Smooth muscle cell (in vitro differentiated cells): ENCODE data around the gene RSRC1. TPM values are rescaled to one million over a fixed set of nuclear protein-coding genes. Genes with fewer than 3 reads are reported as not detected.

Experiments used
- DNase-seq: peaks from one replicate; lab custom pipeline; 2025; ENCODE audit not compliant: unreplicated experiment; lab: John Stamatoyannopoulos, UW
- H2AFZ ChIP-seq: fragments of 200-600 bp; sonication (generic); 2 replicates; pipeline ENCODE4 v1.6.0; 2016; ENCODE audit warnings: antibody characterized with exemption, low read depth, mild to moderate bottlenecking
- H3F3A ChIP-seq: fragments of 200-600 bp; sonication (generic); 2 replicates; pipeline ENCODE4 v1.6.0; 2017; ENCODE audit warnings: antibody characterized with exemption, low read depth
- H3K27ac ChIP-seq: fragments of 200-600 bp; sonication (generic); 2 replicates; pipeline ENCODE4 v1.5.1; 2016; ENCODE audit warnings: low read depth, mild to moderate bottlenecking
- H3K27me3 ChIP-seq: fragments of 200-600 bp; sonication (generic); 2 replicates; pipeline ENCODE4 v1.6.1; 2016; ENCODE audit warnings: low read depth, mild to moderate bottlenecking
- H3K36me3 ChIP-seq: fragments of 200-600 bp; sonication (generic); 2 replicates; pipeline ENCODE4 v1.5.1; 2016; ENCODE audit warnings: low read depth
- H3K4me1 ChIP-seq: fragments of 200-600 bp; sonication (generic); 2 replicates; pipeline ENCODE4 v1.5.1; 2016; ENCODE audit warnings: low read depth
- H3K4me2 ChIP-seq: fragments of 200-600 bp; sonication (generic); 2 replicates; pipeline ENCODE4 v1.6.0; 2016; ENCODE audit warnings: mild to moderate bottlenecking
- H3K4me3 ChIP-seq: fragments of 200-600 bp; sonication (generic); 2 replicates; pipeline ENCODE4 v1.5.1; 2016; ENCODE audit warnings: mild to moderate bottlenecking
- H3K79me2 ChIP-seq: fragments of 200-600 bp; sonication (generic); 2 replicates; pipeline ENCODE4 v1.6.0; 2016; ENCODE audit warnings: low read depth, mild to moderate bottlenecking
- H3K9ac ChIP-seq: fragments of 200-600 bp; sonication (generic); 2 replicates; pipeline ENCODE4 v1.6.0; 2016; ENCODE audit warnings: low read depth
- H3K9me3 ChIP-seq: fragments of 200-600 bp; sonication (generic); replicated peaks from 2 replicates; pipeline ENCODE4 v1.5.1; 2016; ENCODE audit warnings: low read depth
- H4K20me1 ChIP-seq: fragments of 200-600 bp; sonication (generic); 2 replicates; pipeline ENCODE4 v1.6.0; 2016; ENCODE audit warnings: low read depth
- WGBS: methylation state at CpG from one replicate; pipeline ENCODE4 v1.1.7; 2016; ENCODE audit warnings: low lambda C conversion rate; 5-methylcytosine and 5-hydroxymethylcytosine counted together
- polyA plus RNA-seq: library from polyadenylated mRNA; unstranded; fragments of >200 nt; fragmentation: Nextera tagmentation; extraction: Ambion mirVana; gene quantifications from 2 replicates; pipeline ENCODE4 v1.2.1, GENCODE V29; 2016
- total RNA-seq: library from RNA; depleted of rRNA; stranded (reverse); fragments of >200 nt; gene quantifications from 2 replicates; pipeline ENCODE4 v1.2.3, GENCODE V29; 2014
- TF ChIP-seq, protein P1 (sequence below): fragments of 200-600 bp; sonication (generic); IDR thresholded peaks from 2 replicates; pipeline ENCODE4 v1.5.1; 2017; ENCODE audit warnings: borderline replicate concordance, mild to moderate bottlenecking, antibody characterized with exemption; ENCODE audit not compliant: insufficient read depth, poor library complexity, severe bottlenecking

The RSRC1 gene
- total and polyA plus RNA-seq, 2 experiments from 2014 or later, result 18.5 to 43.9 TPM

DNA sequence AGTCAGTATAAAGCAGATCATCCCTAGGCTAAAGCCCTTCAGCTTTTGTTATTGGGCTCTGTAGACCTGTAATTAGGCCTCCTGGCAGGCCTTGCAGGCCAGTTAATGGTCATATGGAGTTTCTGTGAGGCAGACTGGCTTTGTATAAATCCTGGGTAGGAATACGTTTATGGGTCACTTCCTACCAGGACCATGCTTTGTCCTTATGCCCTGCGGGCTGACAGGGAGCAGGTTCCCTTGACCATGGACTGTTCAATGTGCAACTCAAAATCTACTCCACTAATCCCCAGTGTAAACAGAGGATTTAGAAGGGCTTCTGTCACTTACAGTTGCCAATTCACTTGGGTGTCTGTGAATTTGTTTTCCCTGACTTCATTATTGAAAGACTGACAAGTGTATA is 258.4 kb downstream of the RSRC1 start:
- no peak overlapping the region for H3K27ac ChIP-seq
- no peak overlapping the region for H3K9ac ChIP-seq
- no peak for DNase-seq
- no peaks in the 10 kb centered on the region for H3F3A ChIP-seq
- TF ChIP-seq, protein P1, sequence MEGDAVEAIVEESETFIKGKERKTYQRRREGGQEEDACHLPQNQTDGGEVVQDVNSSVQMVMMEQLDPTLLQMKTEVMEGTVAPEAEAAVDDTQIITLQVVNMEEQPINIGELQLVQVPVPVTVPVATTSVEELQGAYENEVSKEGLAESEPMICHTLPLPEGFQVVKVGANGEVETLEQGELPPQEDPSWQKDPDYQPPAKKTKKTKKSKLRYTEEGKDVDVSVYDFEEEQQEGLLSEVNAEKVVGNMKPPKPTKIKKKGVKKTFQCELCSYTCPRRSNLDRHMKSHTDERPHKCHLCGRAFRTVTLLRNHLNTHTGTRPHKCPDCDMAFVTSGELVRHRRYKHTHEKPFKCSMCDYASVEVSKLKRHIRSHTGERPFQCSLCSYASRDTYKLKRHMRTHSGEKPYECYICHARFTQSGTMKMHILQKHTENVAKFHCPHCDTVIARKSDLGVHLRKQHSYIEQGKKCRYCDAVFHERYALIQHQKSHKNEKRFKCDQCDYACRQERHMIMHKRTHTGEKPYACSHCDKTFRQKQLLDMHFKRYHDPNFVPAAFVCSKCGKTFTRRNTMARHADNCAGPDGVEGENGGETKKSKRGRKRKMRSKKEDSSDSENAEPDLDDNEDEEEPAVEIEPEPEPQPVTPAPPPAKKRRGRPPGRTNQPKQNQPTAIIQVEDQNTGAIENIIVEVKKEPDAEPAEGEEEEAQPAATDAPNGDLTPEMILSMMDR, result no peak
- H4K20me1 ChIP-seq, result no peaks in the 10 kb centered on the region
- H3K4me1 ChIP-seq, result no peaks in the 10 kb centered on the region
- H3K4me2 ChIP-seq, result no peak overlapping the region
- no peaks in the 10 kb centered on the region for H3K27me3 ChIP-seq
- no peaks in the 10 kb centered on the region for H3K36me3 ChIP-seq
- WGBS, result 22% methylated on average over 2 of the region's 2 CpGs
- H3K9me3 ChIP-seq, result no peaks in the 10 kb centered on the region
- H3K4me3 ChIP-seq, result no peak overlapping the region
- H3K79me2 ChIP-seq, result no peaks in the 10 kb centered on the region
- H2AFZ ChIP-seq, result no peak overlapping the region

DNA sequence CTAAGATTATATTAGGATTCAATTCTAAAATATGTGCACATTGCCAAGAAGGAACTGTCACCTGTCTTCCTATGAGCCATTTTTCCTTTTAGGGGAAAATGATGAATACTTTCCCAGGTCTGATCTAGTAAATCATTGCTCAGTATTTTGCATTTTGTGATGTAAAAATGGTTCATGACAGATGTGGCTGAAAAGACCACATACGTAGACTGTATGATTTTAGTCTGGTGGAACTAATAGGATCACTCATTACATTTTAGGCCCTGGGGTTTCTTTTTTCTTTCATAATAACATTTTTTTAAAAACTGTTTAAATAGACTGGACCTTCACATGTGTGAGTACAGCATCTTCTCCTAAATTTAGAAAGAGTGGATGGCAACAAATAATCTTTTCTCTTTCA is 259.4 kb downstream of the RSRC1 start:
- no peak for DNase-seq
- Histone ChIP-seq H3K36me3 (no peaks in the 10 kb centered on the region), H4K20me1 (no peaks in the 10 kb centered on the region), H3K9me3 (no peaks in the 10 kb centered on the region), H3K9ac (no peak overlapping the region), H3K79me2 (no peaks in the 10 kb centered on the region), H3K27ac (no peak overlapping the region), H3K27me3 (no peaks in the 10 kb centered on the region), H2AFZ (no peak overlapping the region), H3K4me3 (no peak overlapping the region), H3K4me2 (no peak overlapping the region), H3K4me1 (no peaks in the 10 kb centered on the region), H3F3A (no peaks in the 10 kb centered on the region)
- TF ChIP-seq, protein P1, result no peak
- 100% methylated on average over 1 of the region's 1 CpG for WGBS

DNA sequence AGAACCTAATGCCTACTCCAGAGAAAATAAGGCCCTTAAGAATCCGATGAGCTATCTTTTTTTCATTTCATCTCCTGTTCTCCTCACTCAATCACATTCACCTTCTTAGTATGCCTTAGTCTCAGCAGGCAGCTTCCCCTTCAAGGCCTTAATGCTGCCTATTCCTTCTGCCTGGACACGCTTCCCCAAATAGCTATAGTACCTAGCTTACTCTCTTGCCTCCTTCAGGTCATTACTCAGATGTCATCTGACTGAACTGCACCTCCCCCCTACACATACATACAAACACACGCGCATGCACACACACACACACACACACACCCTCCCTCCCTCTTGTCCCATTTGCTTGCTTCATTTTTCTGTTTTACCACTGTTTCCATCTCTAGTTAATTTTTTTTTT is 269.6 kb downstream of the RSRC1 start:
- no peaks in the 10 kb centered on the region for H3K9me3 ChIP-seq
- no peaks in the 10 kb centered on the region for H3F3A ChIP-seq
- H3K4me3 ChIP-seq, result no peak overlapping the region
- H3K9ac ChIP-seq, result no peak overlapping the region
- H3K36me3 ChIP-seq, result no peaks in the 10 kb centered on the region
- no peaks in the 10 kb centered on the region for H3K79me2 ChIP-seq
- TF ChIP-seq, protein P1, result no peak
- no peak overlapping the region for H3K27ac ChIP-seq
- H3K4me1 ChIP-seq, result no peaks in the 10 kb centered on the region
- no peak for DNase-seq
- H3K27me3 ChIP-seq, result no peaks in the 10 kb centered on the region
- H4K20me1 ChIP-seq, result no peaks in the 10 kb centered on the region
- WGBS, result 89% methylated on average over 4 of the region's 4 CpGs
- no peak overlapping the region for H2AFZ ChIP-seq
- H3K4me2 ChIP-seq, result no peak overlapping the region

DNA sequence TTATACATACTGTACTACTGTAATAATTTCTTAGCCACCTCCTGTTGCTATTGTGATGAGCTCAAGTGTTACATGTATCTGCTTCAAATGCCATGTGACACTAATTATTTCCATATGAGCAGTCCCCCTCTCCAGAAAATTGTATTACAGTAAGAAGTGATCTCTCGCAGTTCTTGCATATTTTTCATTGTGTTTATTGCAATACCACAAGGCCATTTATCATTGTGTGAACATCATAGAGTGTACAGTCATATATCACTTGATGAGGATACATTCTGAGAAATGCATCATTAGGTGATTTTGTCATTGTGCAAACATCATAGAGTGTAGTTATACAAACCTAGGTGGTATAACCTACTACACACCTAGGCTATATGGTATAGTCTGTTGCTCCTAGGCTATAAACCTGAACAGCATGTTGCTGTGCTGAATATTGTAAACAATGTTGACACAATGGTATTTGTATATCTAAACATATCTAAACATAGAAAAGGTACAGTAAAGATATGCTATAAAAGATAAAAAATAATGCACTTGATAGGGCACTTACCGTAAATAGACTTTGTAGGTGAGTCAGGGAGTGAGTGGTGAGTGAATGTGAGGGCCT is 271.5 kb downstream of the RSRC1 start:
- Histone ChIP-seq H3K4me3 (no peak overlapping the region), H3K79me2 (no peaks in the 10 kb centered on the region), H3F3A (no peaks in the 10 kb centered on the region), H3K9ac (no peak overlapping the region), H3K27me3 (no peaks in the 10 kb centered on the region), H3K36me3 (no peaks in the 10 kb centered on the region), H4K20me1 (no peaks in the 10 kb centered on the region), H2AFZ (no peak overlapping the region), H3K9me3 (no peaks in the 10 kb centered on the region), H3K4me2 (no peak overlapping the region), H3K4me1 (no peaks in the 10 kb centered on the region), H3K27ac (no peak overlapping the region)
- TF ChIP-seq, protein P1, result no peak
- no peak for DNase-seq
- 88% methylated on average over 2 of the region's 2 CpGs for WGBS
